ENCODE results near the gene ADAM12. TPM values are rescaled to one million over a fixed set of nuclear protein-coding genes. Genes with fewer than 3 reads are reported as not detected.
A peak's percentile ranks its signal among the peaks of the same experiment; 100 is the strongest.
"Not testable (repeated sequence)": the region's sequence is repeated elsewhere in the genome, so short reads cannot be mapped to it uniquely, and the experiment has no call there.

ADAM12 gene
- total RNA-seq, 2 donors from 2014 or later: 6.7 to 7.9 TPM

GRCh38 chr10:126379166-126379565 is 9.1 kb downstream of the ADAM12 start:
- DNase-seq; ATAC-seq; intact Hi-C loops (cut with DNase I): not testable (repeated sequence)

GRCh38 chr10:126376956-126377355 is 11.3 kb downstream of the ADAM12 start:
- DNase-seq (no peak), ATAC-seq (no peak)
- intact Hi-C loops (cut with DNase I): no loop called here

DNA sequence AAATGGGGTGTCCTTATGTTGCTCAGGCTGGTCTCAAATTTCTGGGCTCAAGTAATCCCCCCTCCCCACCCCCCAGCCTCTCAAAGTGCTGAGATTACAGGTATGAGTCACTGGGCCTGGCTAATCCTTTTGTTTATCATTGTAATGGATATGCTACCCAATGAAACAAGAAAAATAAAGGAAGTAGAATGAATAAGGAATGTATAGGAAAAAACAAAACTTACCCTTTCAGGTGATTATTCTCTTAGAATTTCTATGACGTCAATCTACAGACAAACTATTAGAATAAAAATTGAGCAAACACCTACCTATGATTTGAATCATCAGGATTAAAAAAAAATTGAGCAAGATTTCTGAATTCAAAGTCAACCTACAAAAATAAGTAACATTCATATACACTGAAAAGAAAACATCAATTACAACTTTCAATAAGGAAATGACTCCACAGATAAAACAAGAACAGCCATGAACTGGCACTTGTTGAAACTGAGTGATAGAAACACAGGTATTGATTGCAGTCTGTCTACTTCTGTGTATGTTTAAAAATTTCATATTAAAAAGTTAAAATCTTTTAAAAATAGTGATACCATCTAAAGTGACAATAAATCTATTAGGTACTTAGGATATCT is 12.2 kb downstream of the ADAM12 start:
- intact Hi-C loops (cut with DNase I): no loop called here
- ATAC-seq (no peak), DNase-seq (no peak)

DNA sequence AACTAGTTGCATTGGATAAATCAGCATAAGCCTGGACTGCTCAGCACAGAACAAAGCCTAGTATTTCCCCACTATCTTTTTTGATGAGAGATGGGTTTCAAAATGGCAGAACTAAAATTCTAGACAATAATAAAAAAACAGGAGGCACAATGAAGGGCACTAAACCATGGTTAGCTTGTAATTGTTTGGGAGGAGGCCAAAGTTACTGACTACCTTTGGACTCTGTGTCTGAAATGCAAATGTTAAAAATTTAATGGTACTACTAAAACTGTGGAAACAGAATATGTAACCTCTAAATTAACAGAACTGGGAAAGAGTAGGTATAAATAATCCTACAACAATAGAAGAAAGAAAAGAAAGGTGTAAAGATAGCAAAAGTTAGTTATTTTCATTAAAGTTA is 13.0 kb downstream of the ADAM12 start:
- DNase-seq (no peak), ATAC-seq (no peak)
- intact Hi-C loops (cut with DNase I): no loop called here

- DNase-seq (no peak), ATAC-seq (no peak)
- intact Hi-C loops (cut with DNase I): no loop called here
Observed at GRCh38 chr10:126374435-126374834, 13.8 kb downstream of the ADAM12 start.

DNA sequence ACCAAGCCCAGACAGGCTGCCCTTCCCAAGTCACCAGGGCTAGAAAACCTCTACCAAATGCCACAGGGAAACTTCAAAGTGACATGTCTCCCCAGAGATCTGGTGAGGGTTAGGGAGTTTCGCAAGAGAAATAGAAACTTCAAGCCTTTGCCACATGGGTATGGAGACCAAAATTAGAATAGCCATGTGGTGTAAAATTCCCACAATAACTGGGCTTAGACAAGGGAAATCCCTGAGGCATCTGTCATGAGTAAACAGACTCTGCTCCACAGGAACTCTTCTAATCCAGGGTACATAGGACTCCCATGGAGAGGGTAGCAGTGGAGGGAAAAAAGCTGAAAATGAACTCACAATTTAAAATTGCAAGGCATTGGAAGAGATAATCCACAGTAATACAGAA is 14.3 kb downstream of the ADAM12 start:
- intact Hi-C loops (cut with DNase I): no loop called here
- no peak for DNase-seq
- ATAC-seq: no peak

GRCh38 chr10:126373147-126373546 is 15.1 kb downstream of the ADAM12 start:
- intact Hi-C loops (cut with DNase I): no loop called here
- peak; percentile 15 to 84 for ATAC-seq
- DNase-seq: peak; percentile 51

DNA sequence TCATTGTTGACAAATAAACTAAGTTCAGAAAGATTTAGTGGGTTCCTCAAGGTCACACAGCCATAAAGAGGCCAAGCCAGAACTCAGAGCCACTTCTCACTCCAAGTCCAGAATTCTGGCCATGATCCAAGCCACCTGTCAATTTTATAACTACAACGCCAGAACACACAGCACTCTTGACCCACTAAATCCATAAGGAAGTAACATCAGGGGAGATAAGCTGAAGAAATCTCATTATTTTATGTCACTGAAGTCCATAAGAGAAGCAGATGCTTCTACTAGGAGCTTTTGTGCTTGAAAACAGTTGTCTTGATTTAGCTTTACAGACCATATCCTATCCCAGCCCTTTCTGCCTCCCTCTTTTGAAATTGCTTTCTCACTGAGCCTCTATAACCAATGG is 15.9 kb downstream of the ADAM12 start:
- intact Hi-C loops (cut with DNase I): no loop called here
- ATAC-seq (no peak), DNase-seq (no peak)

- no peak for DNase-seq
- ATAC-seq: peak in 1 of 2 donors; percentile 38
- intact Hi-C loops (cut with DNase I): no loop called here
Observed at GRCh38 chr10:126369125-126369710, 19.1 kb downstream of the ADAM12 start.

- intact Hi-C loops (cut with DNase I): no loop called here
- ATAC-seq: no peak
Observed at GRCh38 chr10:126357169-126357568, 31.1 kb downstream of the ADAM12 start.

GRCh38 chr10:126353666-126354065 is 34.6 kb downstream of the ADAM12 start:
- intact Hi-C loops (cut with DNase I): no loop called here
- no peak for DNase-seq
- ATAC-seq: no peak

More at GRCh38 chr10:126357169-126357568, 31.1 kb downstream of the ADAM12 start:
- no peak for DNase-seq

GRCh38 chr10:126352453-126352852 is 35.8 kb downstream of the ADAM12 start:
- no peak for ATAC-seq
- intact Hi-C loops (cut with DNase I): no loop called here
- no peak for DNase-seq

- intact Hi-C loops (cut with DNase I): no loop called here
- ATAC-seq (peak in 1 of 2 donors; percentile 12), DNase-seq (no peak)
Observed at GRCh38 chr10:126351021-126351420, 37.3 kb downstream of the ADAM12 start.

GRCh38 chr10:126350216-126350992 is 37.9 kb downstream of the ADAM12 start:
- DNase-seq: peak; percentile 57
- peak; percentile 78 to 92 for ATAC-seq
- intact Hi-C loops (cut with DNase I): no loop called here

DNA sequence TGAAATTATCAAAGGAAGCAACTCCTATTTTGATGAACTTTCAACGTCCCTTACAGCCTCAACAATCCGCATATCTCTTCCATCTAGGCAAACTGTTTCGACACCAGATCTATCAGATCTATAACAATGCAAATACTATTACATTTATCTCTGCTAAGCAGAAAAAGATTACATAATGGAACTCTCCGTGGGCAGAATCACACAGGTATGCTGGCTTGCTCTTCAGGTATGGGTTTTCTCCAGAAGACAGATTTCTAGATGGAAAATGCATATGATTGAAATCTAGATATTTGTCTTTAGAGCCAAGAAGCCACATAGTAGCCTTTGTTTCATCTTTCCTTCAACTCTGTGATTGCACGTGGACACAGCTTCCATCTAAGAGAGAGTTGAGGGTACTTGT is 38.6 kb downstream of the ADAM12 start:
- ATAC-seq (no peak), DNase-seq (no peak)
- intact Hi-C loops (cut with DNase I): no loop called here

DNA sequence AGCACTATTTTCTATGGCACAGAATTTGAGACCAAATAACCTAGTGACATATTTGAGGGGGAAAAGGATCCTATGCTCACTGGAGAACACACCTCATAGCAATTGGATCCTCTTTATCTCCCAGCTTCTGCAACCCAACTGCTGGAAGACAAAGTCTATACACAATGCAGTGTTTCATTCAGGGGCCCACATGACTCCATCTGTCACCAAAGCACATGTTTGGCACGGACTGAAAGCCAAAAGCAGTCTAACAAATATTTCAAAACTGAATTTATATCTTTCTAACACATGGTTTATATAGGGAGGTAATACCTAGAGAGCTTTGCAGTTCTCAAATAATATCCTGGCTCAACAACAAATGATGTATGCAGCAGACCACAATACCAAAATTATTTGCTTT is 39.2 kb downstream of the ADAM12 start:
- intact Hi-C loops (cut with DNase I): no loop called here
- DNase-seq (no peak), ATAC-seq (no peak)

- DNase-seq; intact Hi-C loops (cut with DNase I); ATAC-seq: not testable (repeated sequence)
Observed at GRCh38 chr10:126343496-126343895, 44.8 kb downstream of the ADAM12 start.

DNA sequence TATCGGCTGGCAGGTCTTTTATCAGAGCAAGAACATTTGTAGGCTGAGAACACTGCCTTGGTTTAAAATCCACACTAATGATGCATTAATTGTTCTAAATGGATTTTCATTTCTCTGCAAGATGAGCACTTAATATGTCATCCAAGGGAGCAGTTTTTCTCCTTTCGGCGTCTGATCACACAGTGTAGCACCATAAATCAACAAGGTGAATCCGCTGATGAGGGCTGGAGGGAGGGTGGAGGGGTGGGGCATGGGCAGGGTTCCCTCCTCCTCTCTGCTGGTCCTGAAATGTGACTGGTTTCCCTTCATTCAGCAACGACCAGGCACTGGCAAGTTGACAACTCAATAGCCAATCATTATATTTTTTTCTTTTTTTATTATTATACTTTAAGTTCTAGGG is 45.6 kb downstream of the ADAM12 start:
- intact Hi-C loops (cut with DNase I): no loop called here
- ATAC-seq (no peak), DNase-seq (no peak)

GRCh38 chr10:126341491-126341890 is 46.8 kb downstream of the ADAM12 start:
- DNase-seq (no peak), ATAC-seq (no peak)
- intact Hi-C loops (cut with DNase I): no loop called here

- intact Hi-C loops (cut with DNase I): no loop called here
- no peak for DNase-seq
- no peak for ATAC-seq
Observed at GRCh38 chr10:126337251-126337810, 50.9 kb downstream of the ADAM12 start.
